ENCODE measurements around the gene HS2ST1. TPM values are rescaled to one million over a fixed set of nuclear protein-coding genes. Genes with fewer than 3 reads are reported as not detected.

Gene HS2ST1
- total and polyA plus RNA-seq, 4 donors, result 4.1 to 45.3 (median 16.3) TPM

DNA sequence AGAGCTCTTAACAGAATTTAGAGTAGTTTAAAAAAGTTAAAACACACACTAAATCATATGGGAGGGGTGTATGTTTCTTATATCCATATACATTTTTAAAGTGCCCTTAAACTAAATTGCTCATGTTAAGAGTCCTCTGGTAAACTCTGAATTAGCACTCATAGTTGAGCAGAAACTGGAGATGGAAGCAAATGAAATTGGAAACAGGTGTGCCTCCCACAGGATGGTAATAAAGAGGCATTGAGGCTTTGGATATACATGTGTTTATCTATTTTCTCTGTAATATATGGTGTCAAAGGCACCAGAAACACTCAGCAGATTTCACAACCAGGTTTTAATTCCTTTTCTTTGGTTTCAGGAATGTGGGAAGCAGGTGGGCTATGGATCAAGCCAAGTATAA, 188.6 kb downstream of the HS2ST1 start:
- H3K9ac ChIP-seq (ENCODE audit: insufficient read depth in 1 of 2, low read length in 2 of 2), result no peak overlapping the region
- ATAC-seq (ENCODE audit: insufficient read depth, low FRiP score) (no peak), DNase-seq (no peak)
- H3K27me3 ChIP-seq (ENCODE audit: control insufficient read depth in 3 of 3, insufficient read depth in 3 of 3, low read length in 2 of 3), result no peaks in the 10 kb centered on the region
- no peak overlapping the region for H3K4me3 ChIP-seq
- no peak for TF ChIP-seq CTCF (IDR thresholded peaks at IDR 0.05; ENCODE audit: control extremely low read depth, extremely low read depth)
- peaks cover 0 to 12% (median 4%) of the 10 kb centered on the region in 4 donors for H3K9me3 ChIP-seq (ENCODE audit: control insufficient read depth in 4 of 4, insufficient read depth in 3 of 4, low read length in 3 of 4)
- no peak overlapping the region for H3K27ac ChIP-seq (ENCODE audit: low read depth in 1 of 2, low read length in 1 of 2)
- H3K4me1 ChIP-seq (ENCODE audit: control insufficient read depth in 5 of 5, insufficient read depth in 5 of 5, low read length in 5 of 5), result peaks cover 0 to 10% (median 0%) of the 10 kb centered on the region in 5 donors
- peaks cover 0 to 10% (median 6%) of the 10 kb centered on the region in 4 donors for H3K36me3 ChIP-seq (ENCODE audit: control insufficient read depth in 4 of 4, insufficient read depth in 4 of 4, low read length in 4 of 4)

DNA sequence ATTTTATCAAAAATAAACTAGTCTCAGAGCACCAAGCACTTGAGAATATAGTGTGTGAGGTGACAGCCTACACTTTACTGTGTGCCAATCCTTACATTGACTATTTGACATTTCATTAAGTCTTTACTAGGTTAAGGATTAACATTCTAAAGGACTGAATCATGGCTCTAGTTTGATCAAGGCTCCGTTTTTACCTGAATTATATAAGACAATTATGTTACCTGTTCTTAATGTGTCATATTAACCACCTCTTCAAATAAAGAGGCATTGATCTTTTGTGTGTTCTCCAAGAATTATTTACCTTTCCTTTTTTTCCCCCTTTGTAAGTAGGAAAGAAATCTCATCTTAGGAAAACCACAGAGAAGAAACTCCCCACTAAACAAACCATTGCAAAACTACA, 189.7 kb downstream of the HS2ST1 start:
- Histone ChIP-seq H3K27ac (ENCODE audit: low read depth in 1 of 2, low read length in 1 of 2) (no peak overlapping the region), H3K4me1 (ENCODE audit: control insufficient read depth in 5 of 5, insufficient read depth in 5 of 5, low read length in 5 of 5) (peaks cover 0 to 15% (median 0%) of the 10 kb centered on the region in 5 donors), H3K4me3 (no peak overlapping the region), H3K9me3 (ENCODE audit: control insufficient read depth in 4 of 4, insufficient read depth in 3 of 4, low read length in 3 of 4) (peaks cover 0 to 11% (median 4%) of the 10 kb centered on the region in 4 donors), H3K27me3 (ENCODE audit: control insufficient read depth in 3 of 3, insufficient read depth in 3 of 3, low read length in 2 of 3) (no peaks in the 10 kb centered on the region), H3K9ac (ENCODE audit: insufficient read depth in 1 of 2, low read length in 2 of 2) (no peak overlapping the region), H3K36me3 (ENCODE audit: control insufficient read depth in 4 of 4, insufficient read depth in 4 of 4, low read length in 4 of 4) (peaks cover 0 to 8% (median 5%) of the 10 kb centered on the region in 4 donors)
- DNase-seq (no peak), ATAC-seq (ENCODE audit: insufficient read depth, low FRiP score) (no peak)
- TF ChIP-seq CTCF (IDR thresholded peaks at IDR 0.05; ENCODE audit: control extremely low read depth, extremely low read depth), result no peak
- 74 to 80% methylated on average over 1 of the region's 1 CpG for WGBS, 2 donors

- Histone ChIP-seq H3K4me1 (ENCODE audit: control insufficient read depth in 5 of 5, insufficient read depth in 5 of 5, low read length in 5 of 5) (peaks cover 0 to 15% (median 0%) of the 10 kb centered on the region in 5 donors), H3K4me3 (no peak overlapping the region), H3K36me3 (ENCODE audit: control insufficient read depth in 4 of 4, insufficient read depth in 4 of 4, low read length in 4 of 4) (peaks cover 0 to 5% (median 2%) of the 10 kb centered on the region in 4 donors), H3K27me3 (ENCODE audit: control insufficient read depth in 3 of 3, insufficient read depth in 3 of 3, low read length in 2 of 3) (no peaks in the 10 kb centered on the region), H3K27ac (ENCODE audit: low read depth in 1 of 2, low read length in 1 of 2) (no peak overlapping the region), H3K9me3 (ENCODE audit: control insufficient read depth in 4 of 4, insufficient read depth in 3 of 4, low read length in 3 of 4) (peaks cover 0 to 7% (median 3%) of the 10 kb centered on the region in 4 donors), H3K9ac (ENCODE audit: insufficient read depth in 1 of 2, low read length in 2 of 2) (no peak overlapping the region)
- no peak for TF ChIP-seq CTCF (IDR thresholded peaks at IDR 0.05; ENCODE audit: control extremely low read depth, extremely low read depth)
- no peak for ATAC-seq (ENCODE audit: insufficient read depth, low FRiP score)
- DNase-seq, result no peak
Observed at GRCh38 chr1:87104945-87105344, 190.5 kb downstream of the HS2ST1 start.

- H3K36me3 ChIP-seq (ENCODE audit: control insufficient read depth in 4 of 4, insufficient read depth in 4 of 4, low read length in 4 of 4), result peaks cover 0 to 4% (median 0%) of the 10 kb centered on the region in 4 donors
- H3K9me3 ChIP-seq (ENCODE audit: control insufficient read depth in 4 of 4, insufficient read depth in 3 of 4, low read length in 3 of 4), result no peaks in the 10 kb centered on the region
- no peak overlapping the region for H3K9ac ChIP-seq (ENCODE audit: insufficient read depth in 1 of 2, low read length in 2 of 2)
- no peaks in the 10 kb centered on the region for H3K27me3 ChIP-seq (ENCODE audit: control insufficient read depth in 3 of 3, insufficient read depth in 3 of 3, low read length in 2 of 3)
- ATAC-seq (ENCODE audit: insufficient read depth, low FRiP score), result no peak
- TF ChIP-seq CTCF (IDR thresholded peaks at IDR 0.05; ENCODE audit: control extremely low read depth, extremely low read depth), result no peak
- H3K4me1 ChIP-seq (ENCODE audit: control insufficient read depth in 5 of 5, insufficient read depth in 5 of 5, low read length in 5 of 5), result peaks cover 0 to 20% (median 0%) of the 10 kb centered on the region in 5 donors
- no peak overlapping the region for H3K4me3 ChIP-seq
- peak in 2 of 3 donors; percentile 46 to 72 for DNase-seq
- no peak overlapping the region for H3K27ac ChIP-seq (ENCODE audit: low read depth in 1 of 2, low read length in 1 of 2)
Observed at GRCh38 chr1:87106144-87106543, 191.7 kb downstream of the HS2ST1 start.

All from lung (tissue), 12 donors.